Neural cell (in vitro differentiated cells): ENCODE measurements around the gene TCL1A.

ENCODE experiments used
- EP300 ChIP-seq: fragments of 450-650 bp; conservative IDR thresholded peaks from 2 replicates; pipeline ENCODE4 v1.6.1; 2014; ENCODE audit warnings: antibody characterized with exemption, mild to moderate bottlenecking, moderate library complexity; ENCODE audit not compliant: poor library complexity, severe bottlenecking
- EZH2 ChIP-seq: fragments of 200-600, 300-800 bp; shearing (Covaris generic), sonication (generic); IDR thresholded peaks from 2 replicates; pipeline ENCODE4 v1.6.1; 2014; ENCODE audit warnings: antibody characterized with exemption, low read length, borderline replicate concordance, mild to moderate bottlenecking; ENCODE audit not compliant: insufficient read depth, poor library complexity, severe bottlenecking
- MXI1 ChIP-seq: fragments of 450-650 bp; conservative IDR thresholded peaks from 2 replicates; pipeline ENCODE4 v1.6.1; 2014; ENCODE audit warnings: antibody characterized with exemption, mild to moderate bottlenecking; ENCODE audit not compliant: poor library complexity, severe bottlenecking
- RAD21 ChIP-seq: fragments of 450-650 bp; conservative IDR thresholded peaks from 2 replicates; pipeline ENCODE4 v1.6.1; 2014; ENCODE audit warnings: antibody characterized with exemption, mild to moderate bottlenecking, moderate library complexity
- SMC3 ChIP-seq: fragments of 450-650 bp; conservative IDR thresholded peaks from 2 replicates; pipeline ENCODE4 v1.6.1; 2014; ENCODE audit warnings: antibody characterized with exemption, mild to moderate bottlenecking, moderate library complexity; ENCODE audit not compliant: poor library complexity
- TAF1 ChIP-seq: IDR thresholded peaks from 2 replicates; pipeline ENCODE4 v1.6.1; 2012; ENCODE audit warnings: low read depth
- TF ChIP-seq, protein P1 (sequence below): fragments of 450-650 bp; IDR thresholded peaks from 2 replicates; pipeline ENCODE4 v1.5.1; 2014; ENCODE audit warnings: antibody characterized with exemption, mild to moderate bottlenecking, moderate library complexity; ENCODE audit not compliant: poor library complexity, severe bottlenecking

DNA sequence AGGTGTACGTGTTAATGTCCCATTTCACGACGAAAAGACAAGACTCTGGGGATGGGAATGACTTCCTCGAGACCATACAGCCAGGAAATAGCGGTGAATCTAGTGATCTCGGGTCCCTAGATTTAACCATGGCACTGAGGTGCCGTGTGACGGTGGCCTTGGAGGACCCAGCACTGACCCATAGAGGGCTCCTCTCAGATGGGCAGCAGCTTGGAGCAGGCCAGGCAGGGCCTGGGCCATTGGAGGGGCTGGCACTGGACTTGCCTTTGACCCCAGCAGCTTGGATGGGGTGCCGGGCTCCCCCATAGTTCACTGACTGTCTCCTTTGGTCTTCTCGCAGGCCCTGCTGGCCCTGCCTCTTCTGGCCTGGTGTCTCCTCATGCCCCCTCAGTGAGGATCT is 22.3 kb downstream of the TCL1A start:
- no peak for TF ChIP-seq TAF1
- TF ChIP-seq, protein P1, sequence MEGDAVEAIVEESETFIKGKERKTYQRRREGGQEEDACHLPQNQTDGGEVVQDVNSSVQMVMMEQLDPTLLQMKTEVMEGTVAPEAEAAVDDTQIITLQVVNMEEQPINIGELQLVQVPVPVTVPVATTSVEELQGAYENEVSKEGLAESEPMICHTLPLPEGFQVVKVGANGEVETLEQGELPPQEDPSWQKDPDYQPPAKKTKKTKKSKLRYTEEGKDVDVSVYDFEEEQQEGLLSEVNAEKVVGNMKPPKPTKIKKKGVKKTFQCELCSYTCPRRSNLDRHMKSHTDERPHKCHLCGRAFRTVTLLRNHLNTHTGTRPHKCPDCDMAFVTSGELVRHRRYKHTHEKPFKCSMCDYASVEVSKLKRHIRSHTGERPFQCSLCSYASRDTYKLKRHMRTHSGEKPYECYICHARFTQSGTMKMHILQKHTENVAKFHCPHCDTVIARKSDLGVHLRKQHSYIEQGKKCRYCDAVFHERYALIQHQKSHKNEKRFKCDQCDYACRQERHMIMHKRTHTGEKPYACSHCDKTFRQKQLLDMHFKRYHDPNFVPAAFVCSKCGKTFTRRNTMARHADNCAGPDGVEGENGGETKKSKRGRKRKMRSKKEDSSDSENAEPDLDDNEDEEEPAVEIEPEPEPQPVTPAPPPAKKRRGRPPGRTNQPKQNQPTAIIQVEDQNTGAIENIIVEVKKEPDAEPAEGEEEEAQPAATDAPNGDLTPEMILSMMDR: no peak
- no peak for TF ChIP-seq SMC3
- TF ChIP-seq EP300: no peak
- TF ChIP-seq RAD21: no peak
- TF ChIP-seq EZH2: no peak
- TF ChIP-seq MXI1: no peak
